ENCODE results near the gene PEX7.

DNA sequence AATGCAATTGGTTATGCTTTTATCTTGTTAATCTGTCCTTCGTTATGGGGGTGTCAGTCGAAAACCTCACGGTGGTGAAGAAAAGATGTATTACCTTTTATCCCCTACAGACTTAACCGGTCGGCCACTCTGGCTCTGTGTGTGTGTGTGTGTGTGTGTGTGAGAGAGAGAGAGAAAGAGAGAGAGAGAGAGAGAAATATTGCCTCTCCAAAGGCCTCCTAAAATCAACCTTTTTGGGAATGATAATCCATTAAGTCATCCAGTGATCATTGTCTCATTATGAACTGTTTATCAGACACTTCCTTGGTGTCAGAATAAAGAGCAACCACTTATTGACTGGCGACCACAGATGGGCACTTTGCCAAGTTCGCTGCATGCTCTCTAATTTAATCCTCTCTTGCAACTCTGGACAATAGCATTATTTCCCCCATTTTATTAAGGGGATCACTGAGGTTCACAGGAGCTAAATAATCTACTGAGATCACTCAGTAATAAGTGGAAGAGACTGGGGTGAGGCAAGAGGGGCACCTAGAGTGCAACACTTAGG, 130.4 kb downstream of the PEX7 start:
- no peak for TF ChIP-seq POLR2A (IDR thresholded peaks at IDR 0.05)
- TF ChIP-seq, protein P1, sequence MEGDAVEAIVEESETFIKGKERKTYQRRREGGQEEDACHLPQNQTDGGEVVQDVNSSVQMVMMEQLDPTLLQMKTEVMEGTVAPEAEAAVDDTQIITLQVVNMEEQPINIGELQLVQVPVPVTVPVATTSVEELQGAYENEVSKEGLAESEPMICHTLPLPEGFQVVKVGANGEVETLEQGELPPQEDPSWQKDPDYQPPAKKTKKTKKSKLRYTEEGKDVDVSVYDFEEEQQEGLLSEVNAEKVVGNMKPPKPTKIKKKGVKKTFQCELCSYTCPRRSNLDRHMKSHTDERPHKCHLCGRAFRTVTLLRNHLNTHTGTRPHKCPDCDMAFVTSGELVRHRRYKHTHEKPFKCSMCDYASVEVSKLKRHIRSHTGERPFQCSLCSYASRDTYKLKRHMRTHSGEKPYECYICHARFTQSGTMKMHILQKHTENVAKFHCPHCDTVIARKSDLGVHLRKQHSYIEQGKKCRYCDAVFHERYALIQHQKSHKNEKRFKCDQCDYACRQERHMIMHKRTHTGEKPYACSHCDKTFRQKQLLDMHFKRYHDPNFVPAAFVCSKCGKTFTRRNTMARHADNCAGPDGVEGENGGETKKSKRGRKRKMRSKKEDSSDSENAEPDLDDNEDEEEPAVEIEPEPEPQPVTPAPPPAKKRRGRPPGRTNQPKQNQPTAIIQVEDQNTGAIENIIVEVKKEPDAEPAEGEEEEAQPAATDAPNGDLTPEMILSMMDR (IDR thresholded peaks at IDR 0.05) = no peak

All from uterus (tissue), 2 donors.